ENCODE data around the gene SF1. TPM values are rescaled to one million over a fixed set of nuclear protein-coding genes. Genes with fewer than 3 reads are reported as not detected.

Gene SF1
- total and polyA plus RNA-seq, 9 of the 15 experiments (the other 6 are each of a cell fraction or from before 2014, with no cell fraction given): 13.1 to 334 (median 111) TPM

DNA sequence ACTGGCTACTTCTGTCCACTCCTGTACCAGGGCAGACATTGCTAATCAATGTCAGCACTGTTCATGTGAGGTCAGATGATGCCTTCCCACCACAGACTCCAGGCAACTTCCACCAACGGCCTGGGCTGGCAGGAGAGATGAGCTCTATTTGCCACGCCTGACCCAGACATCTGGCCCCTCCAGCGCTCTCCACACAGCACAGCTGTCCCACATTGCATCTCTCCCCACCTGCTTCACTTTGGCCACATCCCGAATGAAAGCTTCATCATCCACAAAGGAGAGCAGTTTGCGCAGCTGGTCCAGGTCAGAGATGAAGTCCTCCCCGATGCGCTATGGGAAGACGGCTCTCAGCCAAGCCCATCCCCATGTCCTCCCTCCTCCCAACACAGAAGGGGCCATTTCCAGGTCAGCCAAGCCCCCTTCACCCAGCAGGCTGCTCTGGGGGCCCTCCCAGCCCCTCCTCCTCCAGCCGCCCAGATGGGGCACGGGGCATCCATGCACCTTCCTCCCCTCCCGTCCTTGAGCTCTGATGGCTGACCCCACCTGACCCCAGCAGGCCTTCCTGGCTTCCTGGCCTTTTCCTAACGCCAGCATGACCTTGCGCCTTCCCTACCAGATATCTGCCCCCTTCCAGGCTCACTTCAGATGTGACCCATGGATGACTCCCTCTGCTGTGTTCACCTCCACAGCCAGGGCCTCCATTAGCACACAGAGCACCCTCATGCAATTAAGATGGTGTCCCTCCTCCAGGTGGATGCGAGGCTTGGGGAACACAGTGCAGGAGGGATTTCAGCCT is 26.0 kb downstream of the SF1 start (continued):
- TF ChIP-seq, protein P1, sequence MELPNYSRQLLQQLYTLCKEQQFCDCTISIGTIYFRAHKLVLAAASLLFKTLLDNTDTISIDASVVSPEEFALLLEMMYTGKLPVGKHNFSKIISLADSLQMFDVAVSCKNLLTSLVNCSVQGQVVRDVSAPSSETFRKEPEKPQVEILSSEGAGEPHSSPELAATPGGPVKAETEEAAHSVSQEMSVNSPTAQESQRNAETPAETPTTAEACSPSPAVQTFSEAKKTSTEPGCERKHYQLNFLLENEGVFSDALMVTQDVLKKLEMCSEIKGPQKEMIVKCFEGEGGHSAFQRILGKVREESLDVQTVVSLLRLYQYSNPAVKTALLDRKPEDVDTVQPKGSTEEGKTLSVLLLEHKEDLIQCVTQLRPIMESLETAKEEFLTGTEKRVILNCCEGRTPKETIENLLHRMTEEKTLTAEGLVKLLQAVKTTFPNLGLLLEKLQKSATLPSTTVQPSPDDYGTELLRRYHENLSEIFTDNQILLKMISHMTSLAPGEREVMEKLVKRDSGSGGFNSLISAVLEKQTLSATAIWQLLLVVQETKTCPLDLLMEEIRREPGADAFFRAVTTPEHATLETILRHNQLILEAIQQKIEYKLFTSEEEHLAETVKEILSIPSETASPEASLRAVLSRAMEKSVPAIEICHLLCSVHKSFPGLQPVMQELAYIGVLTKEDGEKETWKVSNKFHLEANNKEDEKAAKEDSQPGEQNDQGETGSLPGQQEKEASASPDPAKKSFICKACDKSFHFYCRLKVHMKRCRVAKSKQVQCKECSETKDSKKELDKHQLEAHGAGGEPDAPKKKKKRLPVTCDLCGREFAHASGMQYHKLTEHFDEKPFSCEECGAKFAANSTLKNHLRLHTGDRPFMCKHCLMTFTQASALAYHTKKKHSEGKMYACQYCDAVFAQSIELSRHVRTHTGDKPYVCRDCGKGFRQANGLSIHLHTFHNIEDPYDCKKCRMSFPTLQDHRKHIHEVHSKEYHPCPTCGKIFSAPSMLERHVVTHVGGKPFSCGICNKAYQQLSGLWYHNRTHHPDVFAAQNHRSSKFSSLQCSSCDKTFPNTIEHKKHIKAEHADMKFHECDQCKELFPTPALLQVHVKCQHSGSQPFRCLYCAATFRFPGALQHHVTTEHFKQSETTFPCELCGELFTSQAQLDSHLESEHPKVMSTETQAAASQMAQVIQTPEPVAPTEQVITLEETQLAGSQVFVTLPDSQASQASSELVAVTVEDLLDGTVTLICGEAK (IDR thresholded peaks at IDR 0.05): no peak
- TF ChIP-seq, protein P1 (CRISPR knock-in tag; IDR thresholded peaks at IDR 0.05): no peak
- TF ChIP-seq RHOXF2B (CRISPR knock-in tag; conservative IDR thresholded peaks at IDR 0.05): no peak

Data from K562 (cell line).